SU-DHL-6 (cell line): ENCODE data around the gene FAM168B.

ENCODE experiments used
- H2AFZ ChIP-seq: fragments of 200-600 bp; sonication (generic); 2 replicates; pipeline ENCODE4 v1.6.1; 2014; ENCODE audit warnings: low read depth, mild to moderate bottlenecking, moderate library complexity, mixed read lengths, antibody characterized with exemption, low read length; ENCODE audit not compliant: severe bottlenecking
- H3F3A ChIP-seq: fragments of 200-600 bp; shearing (Covaris generic); 2 replicates; pipeline ENCODE4 v1.6.0; 2016; ENCODE audit warnings: antibody characterized with exemption, mild to moderate bottlenecking; ENCODE audit not compliant: insufficient read depth
- H3K27ac ChIP-seq: fragments of 200-600 bp; sonication (generic); 2 replicates; pipeline ENCODE4 v1.5.1; 2016; ENCODE audit warnings: low read depth, mild to moderate bottlenecking, low read length, moderate library complexity, mixed read lengths
- H3K27me3 ChIP-seq: fragments of 200-600 bp; sonication (generic), shearing (Covaris generic); 2 replicates; pipeline ENCODE4 v1.6.0; 2014; ENCODE audit warnings: mild to moderate bottlenecking, low read length
- H3K36me3 ChIP-seq: fragments of 200-600 bp; sonication (generic); 2 replicates; pipeline ENCODE4 v1.6.1; 2014; ENCODE audit warnings: mild to moderate bottlenecking, low read length, mixed read lengths
- H3K4me2 ChIP-seq: fragments of 300-600, 200-600 bp; shearing (Covaris generic), sonication (generic); 2 replicates; pipeline ENCODE4 v1.6.0; 2014; ENCODE audit warnings: low read length, low read depth, mild to moderate bottlenecking; ENCODE audit not compliant: poor library complexity, severe bottlenecking
- H3K4me3 ChIP-seq: fragments of 200-600 bp; sonication (generic); 2 replicates; pipeline ENCODE4 v1.5.1; 2014; ENCODE audit warnings: antibody characterized with exemption, low read length, mild to moderate bottlenecking, mixed read lengths; ENCODE audit not compliant: insufficient read depth, poor library complexity, severe bottlenecking
- H3K79me2 ChIP-seq: fragments of 200-600 bp; sonication (generic); 2 replicates; pipeline ENCODE4 v1.6.1; 2014; ENCODE audit warnings: mild to moderate bottlenecking, low read length, moderate library complexity; ENCODE audit not compliant: insufficient read depth
- H3K9ac ChIP-seq: fragments of 200-600 bp; sonication (generic); 2 replicates; pipeline ENCODE4 v1.7.0; 2014; ENCODE audit warnings: mild to moderate bottlenecking, low read length
- H3K9me2 ChIP-seq: fragments of 200-600 bp; sonication (generic); replicated peaks from 2 replicates; pipeline ENCODE4 v1.6.1; 2014; ENCODE audit warnings: low read length; ENCODE audit not compliant: insufficient read depth
- H3K9me3 ChIP-seq: fragments of 200-600 bp; sonication (generic); 2 replicates; pipeline ENCODE4 v1.6.1; 2014; ENCODE audit warnings: low read length, mixed read lengths; ENCODE audit not compliant: insufficient read depth
- H4K20me1 ChIP-seq: fragments of 200-600 bp; sonication (generic); 2 replicates; pipeline ENCODE4 v1.6.1; 2014; ENCODE audit warnings: low read depth, mild to moderate bottlenecking, antibody characterized with exemption, low read length, moderate library complexity, mixed read lengths
- EZH2phosphoT487 ChIP-seq: fragments of 200-600 bp; sonication (generic), shearing (Covaris generic); conservative IDR thresholded peaks from 2 replicates; pipeline ENCODE4 v1.6.1; 2018; ENCODE audit warnings: mild to moderate bottlenecking, antibody characterized with exemption, low read length, moderate library complexity, mixed read lengths
- TF ChIP-seq, protein P1 (sequence below): fragments of 200-600 bp; sonication (generic); IDR thresholded peaks from one replicate; pipeline ENCODE4 v1.5.1; 2017; ENCODE audit warnings: antibody characterized with exemption, mild to moderate bottlenecking, low read length, moderate library complexity; ENCODE audit not compliant: insufficient read depth, poor library complexity, severe bottlenecking

FAM168B gene

DNA sequence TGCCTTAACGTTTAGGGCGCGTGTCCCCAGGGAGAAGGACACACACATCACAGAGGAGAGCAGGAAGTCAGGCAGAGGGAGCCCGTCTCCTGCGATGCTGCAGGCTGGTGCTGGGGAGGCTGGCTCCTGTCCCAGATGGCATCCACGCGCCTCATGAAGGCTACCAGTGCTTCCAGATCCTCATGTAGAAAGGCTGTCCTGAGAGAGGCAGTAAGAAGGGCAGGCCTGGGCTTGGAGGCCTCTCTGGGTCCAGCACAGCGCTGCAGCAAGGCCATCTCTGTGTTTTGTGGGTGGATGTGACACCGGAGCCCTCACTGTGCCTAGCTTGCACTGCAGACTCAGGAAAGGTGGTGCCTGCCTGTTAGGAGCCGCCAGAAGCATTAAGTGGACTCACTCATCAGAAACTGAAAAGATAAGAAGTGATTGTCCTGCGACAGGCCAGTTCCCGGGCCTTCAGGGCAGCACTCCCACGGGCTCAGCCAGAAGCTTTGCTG lies 62.7 kb downstream of the FAM168B start:
- Histone ChIP-seq H2AFZ (no peak overlapping the region), H3K9me2 (no peaks in the 10 kb centered on the region), H3K4me3 (no peak overlapping the region), H3F3A (no peaks in the 10 kb centered on the region), H3K4me2 (no peak overlapping the region), H3K36me3 (no peaks in the 10 kb centered on the region), H3K27ac (no peak overlapping the region), H3K9ac (no peak overlapping the region), H3K79me2 (no peaks in the 10 kb centered on the region), H4K20me1 (no peaks in the 10 kb centered on the region), H3K9me3 (no peaks in the 10 kb centered on the region), H3K27me3 (no peaks in the 10 kb centered on the region)
- TF ChIP-seq, protein P1, sequence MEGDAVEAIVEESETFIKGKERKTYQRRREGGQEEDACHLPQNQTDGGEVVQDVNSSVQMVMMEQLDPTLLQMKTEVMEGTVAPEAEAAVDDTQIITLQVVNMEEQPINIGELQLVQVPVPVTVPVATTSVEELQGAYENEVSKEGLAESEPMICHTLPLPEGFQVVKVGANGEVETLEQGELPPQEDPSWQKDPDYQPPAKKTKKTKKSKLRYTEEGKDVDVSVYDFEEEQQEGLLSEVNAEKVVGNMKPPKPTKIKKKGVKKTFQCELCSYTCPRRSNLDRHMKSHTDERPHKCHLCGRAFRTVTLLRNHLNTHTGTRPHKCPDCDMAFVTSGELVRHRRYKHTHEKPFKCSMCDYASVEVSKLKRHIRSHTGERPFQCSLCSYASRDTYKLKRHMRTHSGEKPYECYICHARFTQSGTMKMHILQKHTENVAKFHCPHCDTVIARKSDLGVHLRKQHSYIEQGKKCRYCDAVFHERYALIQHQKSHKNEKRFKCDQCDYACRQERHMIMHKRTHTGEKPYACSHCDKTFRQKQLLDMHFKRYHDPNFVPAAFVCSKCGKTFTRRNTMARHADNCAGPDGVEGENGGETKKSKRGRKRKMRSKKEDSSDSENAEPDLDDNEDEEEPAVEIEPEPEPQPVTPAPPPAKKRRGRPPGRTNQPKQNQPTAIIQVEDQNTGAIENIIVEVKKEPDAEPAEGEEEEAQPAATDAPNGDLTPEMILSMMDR = no peak
- no peak for TF ChIP-seq EZH2phosphoT487

DNA sequence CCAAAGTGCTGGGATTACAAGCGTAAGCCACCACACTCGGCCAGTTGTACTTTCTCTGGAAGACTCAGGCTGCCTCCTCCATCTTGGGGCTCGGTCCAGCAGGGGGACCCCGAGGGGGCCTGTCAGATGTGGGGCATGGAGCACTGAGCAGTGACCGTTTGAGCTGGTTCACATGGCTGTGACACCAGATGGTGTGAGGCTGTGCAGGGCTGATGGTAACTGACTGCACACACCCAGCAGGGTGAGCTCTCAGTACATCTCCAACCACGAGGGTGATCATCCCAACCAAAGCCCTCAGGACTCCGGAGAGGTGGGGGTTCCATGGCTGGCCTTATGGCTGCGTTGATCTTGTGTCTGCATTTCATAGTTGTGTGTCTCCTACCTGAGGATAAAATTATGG lies 63.4 kb downstream of the FAM168B start:
- H3K4me2 ChIP-seq = no peak overlapping the region
- H3K27ac ChIP-seq = no peak overlapping the region
- TF ChIP-seq, protein P1 = no peak
- TF ChIP-seq EZH2phosphoT487 = no peak
- no peaks in the 10 kb centered on the region for H3K27me3 ChIP-seq
- no peaks in the 10 kb centered on the region for H4K20me1 ChIP-seq
- no peaks in the 10 kb centered on the region for H3K79me2 ChIP-seq
- H3F3A ChIP-seq = no peaks in the 10 kb centered on the region
- no peak overlapping the region for H2AFZ ChIP-seq
- H3K4me3 ChIP-seq = no peak overlapping the region
- H3K9ac ChIP-seq = no peak overlapping the region
- H3K9me2 ChIP-seq = no peaks in the 10 kb centered on the region
- no peaks in the 10 kb centered on the region for H3K36me3 ChIP-seq
- H3K9me3 ChIP-seq = no peaks in the 10 kb centered on the region

DNA sequence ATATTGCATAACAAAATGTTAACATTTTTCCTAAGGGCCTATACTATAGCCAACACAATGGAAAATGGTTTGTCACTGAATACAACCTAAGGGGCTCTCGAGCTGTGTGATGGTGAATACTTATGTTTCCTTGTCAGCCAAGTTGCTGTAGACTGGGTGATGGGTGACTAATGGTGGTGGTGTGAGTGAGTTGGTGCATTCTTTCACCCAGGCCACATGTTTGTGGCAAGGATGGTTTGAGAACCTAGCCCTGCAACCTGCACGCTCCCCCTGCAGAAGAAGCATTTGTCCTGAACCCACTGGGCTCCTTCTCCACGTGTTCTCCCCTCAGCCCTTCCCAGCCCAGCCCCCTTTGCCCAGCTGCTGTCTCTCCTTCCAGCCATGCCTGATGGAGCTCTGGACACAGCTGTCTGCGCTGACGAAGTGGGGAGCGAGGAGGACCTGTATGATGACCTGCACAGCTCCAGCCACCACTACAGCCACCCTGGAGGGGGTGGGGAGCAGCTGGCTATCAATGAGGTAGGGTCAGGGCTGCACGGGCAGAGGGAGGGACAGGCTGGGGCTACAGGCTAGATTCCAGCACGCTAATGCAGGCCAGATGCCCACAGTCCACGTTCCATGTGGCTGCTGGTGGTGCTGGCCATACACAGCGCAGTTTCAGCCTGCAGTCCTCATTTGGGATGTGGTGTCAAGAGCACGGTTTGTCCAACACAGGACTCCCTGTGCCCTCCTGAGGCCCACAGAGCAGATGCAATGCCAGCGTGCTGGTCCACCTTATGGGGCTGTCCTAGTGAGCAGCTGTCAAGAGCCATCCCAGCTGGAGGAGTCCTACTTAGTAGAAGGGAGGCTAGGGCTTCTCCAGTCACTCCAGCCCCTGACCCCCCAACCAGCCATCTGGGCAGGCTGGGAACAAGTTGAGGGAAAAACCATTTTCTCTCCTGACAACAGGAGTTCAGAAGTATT lies 65.4 kb downstream of the FAM168B start:
- Histone ChIP-seq H3K4me3 (no peak overlapping the region), H3K79me2 (no peaks in the 10 kb centered on the region), H3K9me3 (no peaks in the 10 kb centered on the region), H3K27me3 (no peaks in the 10 kb centered on the region), H3K36me3 (no peaks in the 10 kb centered on the region), H4K20me1 (no peaks in the 10 kb centered on the region), H3K9me2 (no peaks in the 10 kb centered on the region), H3K27ac (no peak overlapping the region), H3F3A (no peaks in the 10 kb centered on the region), H3K4me2 (no peak overlapping the region), H3K9ac (no peak overlapping the region), H2AFZ (no peak overlapping the region)
- TF ChIP-seq EZH2phosphoT487 = no peak
- TF ChIP-seq, protein P1 = no peak
